T-cell (primary cell): ENCODE results near the gene ARG2. TPM values are rescaled to one million over a fixed set of nuclear protein-coding genes. Genes with fewer than 3 reads are reported as not detected.
A peak's percentile ranks its signal among the peaks of the same experiment; 100 is the strongest.

ENCODE experiments used
- ATAC-seq, 4 experiments: fragments of 200-7000 bp in 3 of 4; fragments of 150-1000 bp in 1 of 4; cut with Tn5 transposase; replicated peaks in 1 of 4; 1 replicate in 3 of 4; 2 replicates in 1 of 4; pipeline ENCODE4 v1.10.0; 2021; ENCODE audit warnings: moderate library complexity in 3 of 4, mild to moderate bottlenecking in 2 of 4, moderate number of reproducible peaks in 1 of 4
- CTCF ChIA-PET, 2 donors: fragments of 300-600 bp; sonication (Branson Sonifier 250); formaldehyde crosslinking; loops; one replicate each; lab custom pipeline; 2022; ENCODE audit warnings: antibody characterized with exemption in 2 of 2; lab: Charles Lee
- POLR2A ChIA-PET, 2 donors: fragments of 300-600 bp; sonication (Branson Sonifier 250); formaldehyde crosslinking; loops; one replicate each; lab custom pipeline; 2022; ENCODE audit warnings: antibody characterized with exemption in 2 of 2; lab: Charles Lee
- DNase-seq, 35 experiments: peaks; one replicate each; pipeline versions ENCODE4 v3.0.0 to v3.0.0-alpha.2; 2013 to 2023
- H3K27ac ChIP-seq: one replicate; pipeline ENCODE4 v1.5.1; 2013; ENCODE audit warnings: low read length
- H3K27me3 ChIP-seq, 2 experiments: replicated peaks in 1 of 2; 1 replicate in 1 of 2; 2 replicates in 1 of 2; pipeline versions ENCODE4 v1.6.1 to v1.7.0; 2013; ENCODE audit warnings: low read length in 1 of 2, mixed read lengths in 1 of 2; ENCODE audit not compliant: control insufficient read depth in 2 of 2, insufficient read depth in 2 of 2; ENCODE audit errors: extremely low read depth in 1 of 2
- H3K36me3 ChIP-seq, 2 donors: 1 replicate in 1 of 2; 2 replicates in 1 of 2; pipeline versions ENCODE4 v1.6.1 to v1.7.0; 2013; ENCODE audit warnings: low read length in 1 of 2; ENCODE audit not compliant: control insufficient read depth in 2 of 2, insufficient read depth in 1 of 2; ENCODE audit errors: extremely low read depth in 1 of 2
- H3K4me1 ChIP-seq, 2 experiments: 1 replicate in 1 of 2; 2 replicates in 1 of 2; pipeline versions ENCODE4 v1.6.1 to v1.7.0; 2013; ENCODE audit warnings: low read length in 2 of 2, mixed read lengths in 1 of 2; ENCODE audit not compliant: insufficient read depth in 2 of 2, control insufficient read depth in 1 of 2; ENCODE audit errors: extremely low read depth in 1 of 2
- H3K4me3 ChIP-seq, 2 donors: 1 replicate in 1 of 2; 2 replicates in 1 of 2; pipeline versions ENCODE4 v1.5.1 to v1.7.0; 2013; ENCODE audit warnings: mild to moderate bottlenecking in 2 of 2, low read length in 1 of 2, moderate library complexity in 1 of 2; ENCODE audit not compliant: control insufficient read depth in 1 of 2; ENCODE audit errors: extremely low read depth in 1 of 2
- H3K9me3 ChIP-seq: 2 replicates; pipeline ENCODE4 v1.7.0; 2013
- H3K27ac Mint-ChIP-seq, 2 donors: one replicate each; pipeline ENCODE4 v1.8.0; 2020 to 2021; ENCODE audit warnings: mild to moderate bottlenecking in 2 of 2, mixed read lengths in 2 of 2
- H3K27me3 Mint-ChIP-seq, 2 donors: one replicate each; pipeline ENCODE4 v1.8.0; 2021 to 2022; ENCODE audit warnings: mixed read lengths in 2 of 2
- H3K36me3 Mint-ChIP-seq: one replicate; pipeline ENCODE4 v1.8.0; 2021; ENCODE audit warnings: mixed read lengths
- H3K4me1 Mint-ChIP-seq, 3 donors: one replicate each; pipeline ENCODE4 v1.8.0; 2020 to 2022; ENCODE audit warnings: mixed read lengths in 3 of 3, mild to moderate bottlenecking in 1 of 3
- H3K4me3 Mint-ChIP-seq, 3 donors: one replicate each; pipeline ENCODE4 v1.8.0; 2020 to 2022; ENCODE audit warnings: mild to moderate bottlenecking in 3 of 3, mixed read lengths in 3 of 3, moderate library complexity in 3 of 3
- H3K9me3 Mint-ChIP-seq, 3 donors: one replicate each; pipeline ENCODE4 v1.8.0; 2020 to 2022; ENCODE audit warnings: mixed read lengths in 3 of 3
- WGBS: methylation state at CpG from one replicate; pipeline ENCODE4 v1.1.5; 2013; ENCODE audit warnings: missing lambda C conversion rate; ENCODE audit not compliant: insufficient coverage; 5-methylcytosine and 5-hydroxymethylcytosine counted together
- total RNA-seq, 35 experiments: library from RNA in 6 of 35; stranded (reverse) in 6 of 35; fragments of 120-200 nt in 1 of 35; gene quantifications; one replicate each; pipeline versions ENCODE4 v1.2.1 to v1.2.4 and lab custom pipeline; 2013 to 2026

The ARG2 gene
- total RNA-seq, 5 donors from 2014 or later (not counting 1 experiment from before 2014, with no cell fraction given): 0.62 to 2.6 (median 1.1) TPM

- whole genome bisulfite sequencing: under 1% methylated on average over 87 of the region's 87 CpGs
- peaks cover 8 to 31% of the 10 kb centered on the region in 2 experiments for H3K4me1 ChIP-seq
- peak within 1 kb of the TSS; percentile 87 to 88 (median 87) for H3K4me3 Mint-ChIP-seq
- H3K27me3 ChIP-seq: no peaks in the 10 kb centered on the region
- H3K27ac Mint-ChIP-seq: peak within 1 kb of the TSS; percentile 88 to 93
- H3K27me3 Mint-ChIP-seq: no peaks in the 10 kb centered on the region
- peaks cover 45 to 52% (median 49%) of the 10 kb centered on the region in 3 donors for H3K4me1 Mint-ChIP-seq
- H3K4me3 ChIP-seq: peak within 1 kb of the TSS; percentile 65 to 69
- peaks cover 7% of the 10 kb centered on the region for H3K36me3 Mint-ChIP-seq
- peak within 1 kb of the TSS; percentile 95 for H3K27ac ChIP-seq
- ChIA-PET CTCF (interaction anchor here (0.5 to 1.8 kb wide), 7 partner anchors 18 to 247 kb away, joined by 3 to 7 read pairs (median 4); partner anchors contain the start of genes ARG2 (in 1 of the 2) and PIGH (in 1 of the 2)), POLR2A (interaction anchor here in 1 of 2 donors (1.1 to 1.4 kb wide), 2 partner anchors 21 kb away, joined by 5 read pairs; partner anchors contain the start of gene RDH11)
- DNase-seq (peak; percentile 53 to 88 (median 77)), ATAC-seq (peak; percentile 94 to 97 (median 96))
- H3K36me3 ChIP-seq: peaks cover 3 to 11% of the 10 kb centered on the region in 2 donors
- H3K9me3 Mint-ChIP-seq: no peaks in the 10 kb centered on the region
- no peaks in the 10 kb centered on the region for H3K9me3 ChIP-seq
These were observed 54.9 kb downstream of the ARG2 start, which contains the start of gene VTI1B for GRCh38 chr14:67674480-67675218. Gene VTI1B (minus strand): TSS chr14:67674632. CDS start chr14:67674489, 143 bp downstream.

- CTCF ChIA-PET: interaction anchor here in 1 of 2 donors (0.9 to 1.5 kb wide), 3 partner anchors 18 to 29 kb away, joined by 3 to 4 read pairs (median 4); no protein-coding TSS in a partner anchor
- WGBS: 40% methylated on average over 13 of the region's 16 CpGs
- Histone ChIP-seq H3K36me3 (peaks cover 3 to 14% of the 10 kb centered on the region in 2 donors), H3K27me3 (no peaks in the 10 kb centered on the region), H3K27ac (peak overlapping the region; percentile 95), H3K4me3 (peak overlapping the region; percentile 65 to 69), H3K4me1 (peaks cover 8 to 31% of the 10 kb centered on the region in 2 experiments), H3K9me3 (no peaks in the 10 kb centered on the region)
- Mint-ChIP-seq H3K4me1 (peaks cover 40 to 52% (median 45%) of the 10 kb centered on the region in 3 donors), H3K4me3 (peak overlapping the region; percentile 87 to 88 (median 87)), H3K36me3 (peaks cover 7% of the 10 kb centered on the region), H3K9me3 (no peaks in the 10 kb centered on the region), H3K27me3 (no peaks in the 10 kb centered on the region), H3K27ac (peak overlapping the region; percentile 88 to 93)
- POLR2A ChIA-PET: interaction anchor here in 1 of 2 donors (1.1 kb wide), 1 partner anchor 20 kb away, joined by 5 read pairs; the partner anchor contains the start of gene RDH11
- ATAC-seq: peak in 1 of 4 experiments; percentile 1
- DNase-seq: no peak
These were observed 55.5 kb downstream of the ARG2 start for GRCh38 chr14:67675219-67675582.

DNA sequence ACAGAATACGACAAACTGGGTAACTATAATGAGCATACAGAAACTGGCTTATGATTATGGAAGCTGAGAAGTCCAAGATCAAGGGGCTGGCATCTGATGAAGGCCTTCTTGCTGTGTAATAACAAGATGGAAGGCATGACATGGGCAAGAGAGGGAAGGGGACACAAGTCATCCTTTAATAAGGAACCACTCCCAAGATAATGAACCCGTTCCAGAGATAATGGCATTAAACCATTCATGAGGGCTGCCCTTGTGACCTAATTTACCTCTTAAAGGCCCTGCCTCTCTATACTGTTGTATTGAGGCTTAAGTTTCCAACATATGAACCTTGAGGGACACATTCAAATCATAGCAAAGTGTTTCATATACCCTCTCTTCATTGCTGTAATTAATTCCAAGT is 59.3 kb downstream of the ARG2 start:
- Histone ChIP-seq H3K36me3 (peaks cover 3 to 41% of the 10 kb centered on the region in 2 donors), H3K4me1 (peaks cover 0 to 8% of the 10 kb centered on the region in 2 experiments), H3K9me3 (no peaks in the 10 kb centered on the region), H3K4me3 (no peak overlapping the region), H3K27ac (no peak overlapping the region), H3K27me3 (no peaks in the 10 kb centered on the region)
- peaks cover 13 to 30% (median 25%) of the 10 kb centered on the region in 3 donors for H3K4me1 Mint-ChIP-seq
- peaks cover 24% of the 10 kb centered on the region for H3K36me3 Mint-ChIP-seq
- no peaks in the 10 kb centered on the region for H3K27me3 Mint-ChIP-seq
- ATAC-seq: no peak
- no peak overlapping the region for H3K4me3 Mint-ChIP-seq
- ChIA-PET CTCF (interaction anchor here (0.6 to 1.3 kb wide), 2 partner anchors 14 to 60 kb away, joined by 3 read pairs; no protein-coding TSS in a partner anchor), POLR2A (no interaction called here)
- no peak for DNase-seq
- WGBS: 88% methylated on average over 1 of the region's 2 CpGs
- H3K9me3 Mint-ChIP-seq: no peaks in the 10 kb centered on the region
- no peak overlapping the region for H3K27ac Mint-ChIP-seq

DNA sequence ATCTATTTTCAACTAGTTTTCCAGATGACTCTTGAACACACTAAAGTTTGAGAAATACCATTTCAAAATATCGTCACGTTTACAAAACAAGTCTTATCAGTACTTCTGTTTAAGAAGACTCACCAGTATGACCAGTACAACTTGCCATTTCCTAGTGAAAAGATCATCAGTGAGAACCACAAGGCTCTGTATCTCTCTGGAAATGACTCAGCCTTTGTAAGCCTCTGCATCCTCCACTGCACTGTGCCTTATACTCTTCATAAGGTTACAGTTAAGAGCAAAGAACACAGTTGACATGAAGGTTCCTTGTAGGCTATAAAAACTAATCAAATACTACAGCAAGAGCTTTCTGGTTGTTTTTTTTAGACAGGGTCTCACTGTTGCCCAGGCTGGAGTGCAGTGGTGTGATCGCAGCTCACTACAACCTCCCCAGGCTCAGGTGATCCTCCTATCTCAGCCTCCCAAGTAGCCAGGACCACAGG is 60.4 kb downstream of the ARG2 start:
- H3K27ac ChIP-seq: no peak overlapping the region
- no peaks in the 10 kb centered on the region for H3K9me3 ChIP-seq
- peaks cover 0 to 4% of the 10 kb centered on the region in 2 experiments for H3K4me1 ChIP-seq
- CTCF ChIA-PET: interaction anchor here in 1 of 2 donors (0.6 kb wide), 1 partner anchor 19 kb away, joined by 5 read pairs; no protein-coding TSS in a partner anchor
- peaks cover 13 to 30% (median 25%) of the 10 kb centered on the region in 3 donors for H3K4me1 Mint-ChIP-seq
- peaks cover 3 to 45% of the 10 kb centered on the region in 2 donors for H3K36me3 ChIP-seq
- peak in 2 of 4 experiments; percentile 20 to 64 for ATAC-seq
- no peaks in the 10 kb centered on the region for H3K27me3 Mint-ChIP-seq
- no peaks in the 10 kb centered on the region for H3K9me3 Mint-ChIP-seq
- H3K4me3 ChIP-seq: no peak overlapping the region
- DNase-seq: no peak
- H3K4me3 Mint-ChIP-seq: no peak overlapping the region
- POLR2A ChIA-PET: interaction anchor here in 1 of 2 donors (1.3 kb wide), 1 partner anchor 15 kb away, joined by 3 read pairs; the partner anchor contains the start of gene RDH11
- peak overlapping the region in 1 of 2 donors; percentile 14 for H3K27ac Mint-ChIP-seq
- no peaks in the 10 kb centered on the region for H3K27me3 ChIP-seq
- peaks cover 31% of the 10 kb centered on the region for H3K36me3 Mint-ChIP-seq
- WGBS: 19% methylated on average over 2 of the region's 3 CpGs

- H3K36me3 Mint-ChIP-seq: peaks cover 38% of the 10 kb centered on the region
- POLR2A ChIA-PET: interaction anchor here in 1 of 2 donors (1.3 kb wide), 1 partner anchor 15 kb away, joined by 3 read pairs; the partner anchor contains the start of gene RDH11
- WGBS: 75% methylated on average over 2 of the region's 2 CpGs
- H3K4me1 Mint-ChIP-seq: peaks cover 13 to 26% (median 22%) of the 10 kb centered on the region in 3 donors
- H3K27ac Mint-ChIP-seq: peak overlapping the region in 1 of 2 donors; percentile 30
- H3K4me3 Mint-ChIP-seq: no peak overlapping the region
- H3K27me3 ChIP-seq: no peaks in the 10 kb centered on the region
- H3K9me3 Mint-ChIP-seq: no peaks in the 10 kb centered on the region
- H3K9me3 ChIP-seq: no peaks in the 10 kb centered on the region
- ATAC-seq: no peak
- no peaks in the 10 kb centered on the region for H3K27me3 Mint-ChIP-seq
- no peak overlapping the region for H3K27ac ChIP-seq
- CTCF ChIA-PET: no interaction called here
- H3K4me3 ChIP-seq: no peak overlapping the region
- H3K4me1 ChIP-seq: no peaks in the 10 kb centered on the region
- H3K36me3 ChIP-seq: peaks cover 3 to 49% of the 10 kb centered on the region in 2 donors
- DNase-seq: peak in 1 of 35 experiments; percentile 17
These were observed 61.2 kb downstream of the ARG2 start for GRCh38 chr14:67680941-67681340.

GRCh38 chr14:67683842-67684241 is 64.1 kb downstream of the ARG2 start:
- Mint-ChIP-seq H3K9me3 (no peaks in the 10 kb centered on the region), H3K4me1 (peaks cover 6 to 18% (median 14%) of the 10 kb centered on the region in 3 donors), H3K27me3 (no peaks in the 10 kb centered on the region), H3K36me3 (peaks cover 53% of the 10 kb centered on the region), H3K27ac (peak overlapping the region; percentile 2 to 29), H3K4me3 (no peak overlapping the region)
- H3K27me3 ChIP-seq: no peaks in the 10 kb centered on the region
- H3K4me1 ChIP-seq: no peaks in the 10 kb centered on the region
- ATAC-seq (no peak), DNase-seq (no peak)
- CTCF ChIA-PET: interaction anchor here in 1 of 2 donors (1.0 to 1.1 kb wide), 2 partner anchors 12 to 17 kb away, joined by 3 read pairs; partner anchors contain the start of gene RDH11
- no peak overlapping the region for H3K27ac ChIP-seq
- POLR2A ChIA-PET: no interaction called here
- no peaks in the 10 kb centered on the region for H3K9me3 ChIP-seq
- peaks cover 6 to 52% of the 10 kb centered on the region in 2 donors for H3K36me3 ChIP-seq
- H3K4me3 ChIP-seq: no peak overlapping the region
